Limb (tissue), 2 donors: ENCODE measurements around the gene DACT2.
A peak's percentile ranks its signal among the peaks of the same experiment; 100 is the strongest.
"Not testable (repeated sequence)": the region's sequence is repeated elsewhere in the genome, so short reads cannot be mapped to it uniquely, and the experiment has no call there.

Experiments
- DNase-seq, 2 donors: peaks; one replicate each; pipeline ENCODE4 v3.0.0-alpha.2; 2016; ENCODE audit errors: extremely low spot score in 2 of 2

Gene DACT2

GRCh38 chr6:168322966-168323365, 3.4 kb upstream of the DACT2 start:
- no peak for DNase-seq

GRCh38 chr6:168320634-168321033, 1.1 kb upstream of the DACT2 start:
- no peak for DNase-seq

DNA sequence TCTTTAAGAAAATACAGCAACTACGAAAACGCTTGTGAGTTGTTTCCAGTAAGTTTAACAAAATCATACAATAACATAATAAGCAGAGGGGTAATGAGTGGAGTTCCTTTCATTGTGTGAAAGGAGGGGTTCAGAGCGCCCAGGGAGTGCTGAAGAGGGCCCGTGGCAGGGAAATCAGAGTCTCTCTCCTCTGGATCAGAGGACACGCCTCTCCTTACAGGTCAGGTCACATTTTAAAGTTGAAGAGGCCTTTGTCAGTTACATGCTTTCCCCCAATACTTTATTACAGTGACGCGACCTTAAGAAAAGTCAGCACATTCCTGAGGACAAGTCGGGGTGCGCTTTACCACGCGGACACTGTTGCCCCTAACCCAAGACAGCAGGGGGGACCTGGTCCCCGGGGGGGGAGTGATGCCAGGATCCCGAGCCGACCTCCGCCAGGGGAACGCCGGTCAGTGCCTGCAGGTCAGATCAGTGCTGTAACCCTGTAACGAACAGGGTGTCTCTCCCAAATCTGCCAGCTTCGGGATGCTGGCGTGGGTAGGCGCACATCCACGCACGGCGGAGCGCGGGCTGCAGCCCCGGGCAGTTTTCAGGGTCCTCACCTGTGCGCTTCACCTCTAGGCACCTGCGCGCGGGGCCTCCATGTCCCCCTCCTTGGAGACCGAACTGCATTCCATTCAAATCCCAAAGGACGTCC, 848 bp downstream of the DACT2 start:
- no peak for DNase-seq

GRCh38 chr6:168318090-168318489, 1.5 kb downstream of the DACT2 start:
- no peak for DNase-seq

- no peak for DNase-seq
Measured at GRCh38 chr6:168315596-168315995, 4.0 kb downstream of the DACT2 start.

DNA sequence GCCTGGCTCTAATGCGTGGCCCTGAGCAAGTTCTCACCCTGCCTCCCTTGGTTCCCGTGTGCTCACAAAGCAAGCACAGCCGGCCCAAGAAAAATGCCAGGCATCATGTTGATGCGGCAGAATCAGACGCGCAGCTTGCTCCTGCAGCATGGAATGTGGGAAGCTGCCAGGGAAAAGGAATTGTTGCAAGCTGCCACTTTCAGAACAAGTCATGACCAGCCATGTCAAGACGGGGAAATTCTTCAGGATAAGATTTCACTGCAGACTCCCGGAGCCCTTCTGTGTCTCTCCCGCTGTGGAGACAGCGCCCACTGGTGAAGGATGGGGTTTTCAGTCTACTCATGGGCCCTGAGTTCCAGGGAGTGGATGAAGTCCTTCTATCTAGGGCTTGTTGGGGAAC, 4.6 kb downstream of the DACT2 start:
- peak; percentile 62 to 70 for DNase-seq

DNA sequence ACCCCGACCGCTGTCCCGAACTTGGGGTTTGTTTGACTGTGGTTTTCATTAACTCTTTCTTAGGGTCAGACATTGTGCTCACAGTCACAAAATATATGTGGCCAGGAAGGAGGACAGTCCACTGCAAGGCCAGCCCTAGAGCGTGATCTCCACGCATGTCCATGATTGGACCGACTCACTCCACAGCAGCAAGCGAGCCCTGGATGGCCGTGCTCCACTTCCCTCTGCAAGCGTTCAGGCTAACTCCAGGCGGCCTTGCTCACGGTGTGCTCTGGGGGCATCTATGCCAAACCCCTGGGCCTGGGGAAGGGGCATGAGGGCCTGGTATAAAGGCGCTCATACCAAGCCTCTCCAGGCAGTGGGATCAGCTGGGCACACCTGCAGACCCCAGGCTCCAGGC, 5.6 kb downstream of the DACT2 start:
- no peak for DNase-seq

DNA sequence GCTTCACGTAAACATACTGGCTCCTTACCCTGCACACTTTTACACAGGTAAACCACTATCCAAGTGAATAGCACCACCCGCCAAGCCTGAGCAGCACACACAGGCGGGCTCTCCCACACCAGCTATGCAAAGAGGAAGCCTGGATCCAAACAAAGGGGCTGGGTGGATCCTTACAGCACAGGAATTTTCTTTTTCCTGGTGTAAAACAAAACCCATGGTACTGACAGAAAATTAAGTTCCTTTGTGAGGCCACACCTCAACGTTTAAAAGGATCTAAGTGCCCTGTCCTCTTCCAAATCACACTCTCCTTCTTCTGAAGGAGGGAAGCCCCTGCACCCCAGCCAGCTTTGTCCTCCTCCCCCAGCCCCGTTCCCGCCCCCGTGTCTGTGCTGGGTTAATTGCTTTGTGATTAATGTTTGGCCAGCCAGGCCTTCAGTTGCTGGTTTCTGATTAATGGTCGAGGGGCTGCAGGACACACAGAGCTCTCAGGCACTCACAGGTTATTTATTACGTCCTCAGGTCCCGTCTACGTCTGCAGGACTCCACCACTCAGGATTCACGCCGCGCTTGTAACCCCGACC, 6.1 kb downstream of the DACT2 start:
- no peak for DNase-seq

- not testable (repeated sequence) for DNase-seq
Measured at GRCh38 chr6:168312125-168312507, 7.5 kb downstream of the DACT2 start.

DNA sequence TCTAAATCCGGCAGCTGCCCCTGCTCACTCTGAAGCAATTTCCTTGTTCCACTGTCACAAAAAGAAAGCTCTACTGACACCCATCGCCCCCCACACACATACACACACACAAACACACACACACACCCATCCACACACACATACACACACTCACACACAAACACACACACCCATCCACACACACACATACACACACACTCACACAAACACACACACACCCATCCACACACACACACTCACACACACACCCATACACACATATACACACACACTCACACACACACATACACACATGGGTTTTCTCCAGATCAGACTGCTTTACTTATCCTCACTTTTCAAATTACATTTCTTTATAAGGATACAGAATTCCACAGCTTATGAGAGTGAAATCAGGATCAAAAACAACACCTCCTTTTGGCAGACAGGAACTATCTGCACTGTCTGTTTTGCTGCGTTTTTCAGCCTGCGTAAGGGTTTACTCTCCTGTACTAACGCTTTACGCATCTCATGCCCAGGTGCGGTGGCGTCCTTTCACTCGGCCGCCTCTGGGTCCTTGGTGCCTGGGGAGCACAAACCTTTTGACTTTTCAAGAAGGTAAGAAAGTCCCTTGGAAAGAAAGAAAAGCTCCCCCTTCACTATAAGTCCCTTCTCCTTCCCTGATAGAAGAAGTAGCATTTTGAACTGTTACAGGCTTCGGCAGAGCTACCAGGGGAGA, 8.0 kb downstream of the DACT2 start:
- DNase-seq = no peak

DNA sequence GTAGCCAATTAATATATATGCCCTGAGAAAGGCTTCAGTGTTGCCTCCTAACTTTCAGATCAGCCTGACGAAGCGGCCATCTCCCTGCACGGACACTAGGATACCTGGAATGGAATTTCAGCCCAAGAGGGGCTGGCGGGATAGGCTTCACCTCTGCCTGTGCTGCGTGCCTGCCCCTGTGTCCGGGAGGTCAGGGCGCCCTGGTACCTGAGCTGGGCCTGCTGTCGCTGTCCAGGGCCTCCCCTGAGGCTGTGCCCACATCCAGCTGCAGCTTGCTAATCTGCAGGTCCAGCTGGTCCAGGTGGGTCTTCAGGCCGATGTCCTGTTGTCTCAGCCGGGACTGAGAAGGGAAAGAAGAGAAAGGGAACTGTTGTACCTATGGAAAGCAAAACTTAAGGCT, 8.6 kb downstream of the DACT2 start:
- DNase-seq = no peak

- DNase-seq = no peak
Measured at GRCh38 chr6:168310403-168310802, 9.2 kb downstream of the DACT2 start.

- DNase-seq = no peak
Measured at GRCh38 chr6:168309997-168310396, 9.6 kb downstream of the DACT2 start.

- no peak for DNase-seq
Measured at GRCh38 chr6:168309183-168309582, 10.4 kb downstream of the DACT2 start.

DNA sequence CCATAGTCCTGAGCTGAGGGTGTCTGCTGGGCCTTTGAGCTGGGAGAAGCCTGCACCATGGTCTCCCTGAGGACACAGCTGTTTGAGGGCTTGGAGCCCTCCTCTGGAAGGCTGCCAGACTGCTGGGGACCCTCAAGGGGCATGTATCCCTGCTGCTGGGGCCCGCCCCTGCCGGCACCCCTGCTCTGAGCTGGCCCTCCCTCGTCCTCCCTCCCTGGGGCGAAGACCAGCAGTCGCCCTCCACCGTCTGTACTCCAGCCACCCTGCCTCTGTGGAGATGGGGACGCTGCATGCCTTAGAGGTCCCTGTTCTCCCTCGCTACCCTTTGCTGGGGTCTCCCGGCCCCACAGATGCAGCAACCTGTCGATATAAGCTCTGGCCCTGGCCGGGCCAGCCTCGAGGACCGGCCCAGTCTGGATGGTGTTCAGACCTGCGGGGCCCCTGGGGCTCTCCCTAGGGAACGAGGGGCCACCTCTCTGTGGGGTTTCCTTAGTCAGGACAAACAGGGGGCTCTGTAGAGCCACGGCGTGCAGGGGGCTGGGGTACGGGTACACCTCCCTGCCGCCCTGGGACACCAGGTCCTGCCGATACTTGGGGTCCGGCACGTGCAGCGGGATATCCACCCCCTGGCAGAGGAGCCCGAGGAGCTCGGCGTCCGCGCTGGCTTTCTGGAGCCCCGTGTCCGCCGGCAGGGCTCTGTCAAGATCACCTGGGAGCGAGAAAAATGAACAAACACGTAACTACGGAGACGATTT, 11.0 kb downstream of the DACT2 start:
- no peak for DNase-seq

- no peak for DNase-seq
Measured at GRCh38 chr6:168307695-168308021, 11.9 kb downstream of the DACT2 start.

- DNase-seq = no peak
Measured at GRCh38 chr6:168307015-168307694, 12.4 kb downstream of the DACT2 start.

- no peak for DNase-seq
Measured at GRCh38 chr6:168305863-168306262, 13.7 kb downstream of the DACT2 start.

DNA sequence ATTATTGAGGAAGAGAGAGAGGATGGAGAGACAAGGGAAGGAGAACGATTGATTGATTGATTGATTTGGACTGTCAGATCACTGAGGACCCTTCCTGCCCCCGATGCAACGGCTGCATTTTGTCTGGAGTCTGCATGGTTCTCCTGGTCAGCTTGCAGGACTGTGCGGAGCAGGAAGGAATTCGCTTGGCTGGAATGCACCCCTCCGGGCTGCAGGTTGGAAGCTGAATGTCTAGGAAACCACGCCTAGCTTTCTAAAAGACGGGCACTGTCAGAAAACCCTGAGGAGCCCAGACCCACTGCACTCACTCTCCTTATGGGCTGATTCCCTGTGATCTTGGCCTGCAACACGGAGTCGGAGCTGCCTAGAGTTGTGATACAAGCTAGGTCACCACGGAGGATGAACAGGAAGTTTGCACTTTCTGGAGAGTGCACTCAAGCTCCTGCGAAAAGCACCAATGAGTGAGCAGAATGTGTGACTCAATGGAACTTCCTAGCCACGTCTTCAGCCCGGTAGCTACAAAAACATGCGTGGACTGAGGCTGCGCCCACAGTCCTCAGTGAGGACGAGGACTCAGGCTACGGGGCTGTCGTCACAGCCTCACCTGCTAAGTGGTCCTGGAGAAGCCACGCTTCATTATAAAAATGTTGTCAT, 14.4 kb downstream of the DACT2 start:
- no peak for DNase-seq

DNA sequence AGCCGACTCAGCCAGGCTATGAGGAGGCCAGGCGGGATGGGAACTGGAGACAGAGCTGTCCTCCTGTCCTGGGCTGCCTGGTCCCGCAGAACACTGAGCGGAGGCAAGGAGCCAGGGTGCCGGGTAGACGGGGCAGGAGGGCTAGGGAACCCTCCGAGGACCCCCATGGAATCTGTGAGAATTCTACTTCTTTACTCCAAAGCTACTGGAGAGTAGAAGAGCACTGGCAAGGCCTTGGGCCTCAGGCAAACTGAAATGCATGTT, 14.9 kb downstream of the DACT2 start:
- DNase-seq = no peak

DNA sequence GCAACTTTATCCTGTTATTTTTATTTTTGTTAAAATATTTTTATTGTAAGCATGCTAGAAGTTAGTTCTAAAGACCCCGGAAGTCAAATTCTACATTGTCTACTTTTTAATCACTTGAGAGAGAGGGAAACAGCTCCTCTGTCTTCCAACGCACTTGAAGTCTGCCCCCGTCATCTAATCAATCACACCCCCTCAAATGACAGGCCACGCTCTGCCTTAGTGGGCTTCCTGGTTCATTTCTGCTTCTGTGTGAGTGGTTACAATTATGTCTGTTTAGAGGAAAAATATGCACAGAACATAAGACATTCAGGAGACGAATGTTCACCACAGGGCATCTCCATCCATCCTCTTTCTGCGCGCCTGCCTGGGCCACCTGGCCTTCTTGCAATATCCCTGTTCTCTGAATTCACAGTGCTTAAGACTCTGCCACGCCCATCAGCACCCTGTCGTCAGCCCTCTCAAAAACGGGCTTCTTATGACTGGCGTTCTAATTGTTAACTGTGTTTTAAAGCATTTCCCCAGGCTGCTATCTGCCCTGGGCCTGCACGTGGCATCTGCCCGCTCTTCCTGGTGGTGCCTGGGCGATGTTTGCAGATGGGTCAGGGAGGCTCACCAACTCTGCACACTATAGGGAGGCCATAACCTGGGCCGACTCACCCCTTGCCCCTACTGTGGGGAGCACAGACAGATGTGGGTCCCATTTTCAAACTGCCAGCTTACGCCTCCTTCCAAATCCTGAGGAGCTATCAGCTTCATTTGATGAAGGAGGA, 15.4 kb downstream of the DACT2 start:
- no peak for DNase-seq
